ENCODE measurements around the gene PROZ. TPM values are rescaled to one million over a fixed set of nuclear protein-coding genes. Genes with fewer than 3 reads are reported as not detected.

PROZ gene
- total RNA-seq, 1 donor from 2014 or later, result not detected

DNA sequence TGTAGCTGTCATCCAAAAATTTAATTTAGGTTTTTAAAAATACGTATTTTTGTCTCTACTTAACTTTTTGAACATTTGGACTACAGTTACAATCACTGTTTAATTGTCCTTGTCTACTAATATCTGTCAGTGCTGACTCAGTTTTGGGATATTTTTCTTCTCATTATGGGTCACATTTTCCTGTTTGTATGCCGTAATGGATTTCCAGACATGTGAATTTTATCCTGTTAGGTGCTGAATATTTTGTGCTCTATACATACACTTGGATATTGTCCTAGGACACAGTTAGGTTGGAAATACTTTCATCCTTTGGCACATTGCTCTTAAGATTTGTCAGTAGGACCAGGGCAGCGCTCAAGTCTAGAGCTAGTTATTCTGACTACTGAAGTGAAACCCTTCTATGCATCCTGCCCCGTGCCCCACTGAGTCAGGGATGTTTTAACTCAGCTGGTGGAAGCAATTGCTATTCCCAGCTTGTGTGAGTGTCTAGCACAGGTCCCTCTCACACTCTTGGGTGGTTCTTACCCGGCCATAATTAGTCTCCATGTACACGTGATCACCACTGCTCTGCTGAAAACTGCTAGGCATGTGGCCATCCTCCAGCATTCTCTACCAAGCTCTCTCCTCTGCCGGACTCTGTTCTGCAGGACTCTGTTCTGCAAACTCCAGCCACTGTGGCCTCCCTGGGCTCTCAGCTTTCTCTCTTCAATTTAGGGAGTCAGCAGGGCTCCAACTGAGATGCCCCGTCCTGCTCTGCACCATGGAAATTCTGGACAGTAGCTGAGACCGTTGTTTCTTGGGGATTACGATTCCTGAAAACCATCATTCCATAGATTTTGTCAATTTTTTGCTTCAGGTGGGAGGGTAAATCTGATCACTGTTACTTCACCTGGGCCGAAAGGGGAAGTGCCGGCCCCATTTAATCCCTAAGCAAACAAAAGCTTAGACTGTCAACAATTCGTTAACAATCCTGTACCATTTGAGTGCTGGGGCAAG, 11.1 kb downstream of the PROZ start:
- Mint-ChIP-seq H3K4me3 (peak overlapping the region; percentile 27), H3K9me3 (no peaks in the 10 kb centered on the region), H3K27me3 (peaks cover 2% of the 10 kb centered on the region), H3K36me3 (peaks cover 20% of the 10 kb centered on the region), H3K27ac (no peak overlapping the region), H3K4me1 (ENCODE audit: unreplicated experiment) (peaks cover 3% of the 10 kb centered on the region)
- DNase-seq (ENCODE audit: extremely low spot score, unreplicated experiment), result no peak
- TF ChIP-seq, protein P1, sequence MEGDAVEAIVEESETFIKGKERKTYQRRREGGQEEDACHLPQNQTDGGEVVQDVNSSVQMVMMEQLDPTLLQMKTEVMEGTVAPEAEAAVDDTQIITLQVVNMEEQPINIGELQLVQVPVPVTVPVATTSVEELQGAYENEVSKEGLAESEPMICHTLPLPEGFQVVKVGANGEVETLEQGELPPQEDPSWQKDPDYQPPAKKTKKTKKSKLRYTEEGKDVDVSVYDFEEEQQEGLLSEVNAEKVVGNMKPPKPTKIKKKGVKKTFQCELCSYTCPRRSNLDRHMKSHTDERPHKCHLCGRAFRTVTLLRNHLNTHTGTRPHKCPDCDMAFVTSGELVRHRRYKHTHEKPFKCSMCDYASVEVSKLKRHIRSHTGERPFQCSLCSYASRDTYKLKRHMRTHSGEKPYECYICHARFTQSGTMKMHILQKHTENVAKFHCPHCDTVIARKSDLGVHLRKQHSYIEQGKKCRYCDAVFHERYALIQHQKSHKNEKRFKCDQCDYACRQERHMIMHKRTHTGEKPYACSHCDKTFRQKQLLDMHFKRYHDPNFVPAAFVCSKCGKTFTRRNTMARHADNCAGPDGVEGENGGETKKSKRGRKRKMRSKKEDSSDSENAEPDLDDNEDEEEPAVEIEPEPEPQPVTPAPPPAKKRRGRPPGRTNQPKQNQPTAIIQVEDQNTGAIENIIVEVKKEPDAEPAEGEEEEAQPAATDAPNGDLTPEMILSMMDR (conservative IDR thresholded peaks at IDR 0.05), result no peak

DNA sequence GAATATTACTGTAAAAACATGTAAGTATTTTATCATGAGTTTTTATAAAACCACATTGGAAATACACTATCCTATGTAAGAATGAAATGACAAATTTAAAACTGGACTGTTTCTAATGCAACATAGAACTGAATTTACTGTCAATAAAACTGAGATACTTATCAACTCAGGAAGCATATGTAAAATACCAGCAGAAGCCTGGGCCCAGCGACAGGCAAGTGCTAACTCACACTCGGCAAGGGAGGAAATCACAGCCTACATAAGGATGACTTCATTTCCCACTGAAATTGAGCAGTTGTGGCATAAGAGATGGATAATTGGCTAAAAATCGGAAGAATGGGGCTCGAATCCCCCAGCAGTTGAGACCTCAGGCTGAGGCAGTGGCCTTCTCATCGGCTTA, 12.1 kb downstream of the PROZ start:
- DNase-seq (ENCODE audit: extremely low spot score, unreplicated experiment), result no peak
- Mint-ChIP-seq H3K4me3 (no peak overlapping the region), H3K9me3 (no peaks in the 10 kb centered on the region), H3K27me3 (no peaks in the 10 kb centered on the region), H3K27ac (no peak overlapping the region), H3K4me1 (ENCODE audit: unreplicated experiment) (peaks cover 3% of the 10 kb centered on the region), H3K36me3 (peaks cover 25% of the 10 kb centered on the region)
- TF ChIP-seq, protein P1 (conservative IDR thresholded peaks at IDR 0.05), result no peak

DNA sequence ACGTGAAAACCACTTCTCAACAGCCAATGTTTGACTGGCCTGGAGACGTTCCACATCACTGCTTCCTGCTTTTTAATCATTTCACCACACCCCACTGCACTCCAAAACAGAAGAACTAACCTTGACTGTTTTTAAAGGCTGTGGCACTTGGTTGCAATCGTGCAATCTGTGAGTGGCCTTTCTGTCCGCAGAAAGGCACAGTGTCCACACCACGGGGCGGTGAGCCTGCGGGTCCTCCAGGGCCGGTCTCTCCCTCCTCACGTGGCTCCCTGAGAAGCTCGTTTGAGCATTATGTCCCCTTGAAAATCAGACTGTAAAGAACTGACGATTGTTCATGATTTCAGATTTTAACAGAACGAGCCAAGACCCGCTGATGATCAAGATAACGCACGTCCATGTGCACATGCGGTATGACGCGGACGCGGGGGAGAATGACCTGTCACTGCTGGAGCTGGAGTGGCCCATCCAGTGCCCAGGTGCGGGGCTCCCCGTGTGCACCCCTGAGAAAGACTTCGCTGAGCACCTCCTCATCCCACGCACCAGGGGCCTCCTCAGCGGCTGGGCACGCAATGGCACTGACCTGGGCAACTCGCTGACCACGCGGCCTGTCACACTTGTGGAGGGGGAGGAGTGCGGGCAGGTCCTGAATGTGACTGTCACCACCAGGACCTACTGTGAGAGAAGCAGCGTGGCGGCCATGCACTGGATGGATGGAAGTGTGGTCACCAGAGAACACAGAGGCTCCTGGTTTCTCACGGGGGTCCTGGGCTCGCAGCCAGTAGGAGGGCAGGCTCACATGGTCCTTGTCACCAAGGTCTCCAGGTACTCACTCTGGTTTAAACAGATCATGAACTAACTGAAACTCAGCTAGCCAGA, 13.0 kb downstream of the PROZ start:
- Mint-ChIP-seq H3K9me3 (no peaks in the 10 kb centered on the region), H3K4me1 (ENCODE audit: unreplicated experiment) (peaks cover 3% of the 10 kb centered on the region), H3K27ac (no peak overlapping the region), H3K4me3 (no peak overlapping the region), H3K27me3 (no peaks in the 10 kb centered on the region), H3K36me3 (peaks cover 31% of the 10 kb centered on the region)
- DNase-seq (ENCODE audit: extremely low spot score, unreplicated experiment), result no peak
- TF ChIP-seq, protein P1 (conservative IDR thresholded peaks at IDR 0.05), result no peak

DNA sequence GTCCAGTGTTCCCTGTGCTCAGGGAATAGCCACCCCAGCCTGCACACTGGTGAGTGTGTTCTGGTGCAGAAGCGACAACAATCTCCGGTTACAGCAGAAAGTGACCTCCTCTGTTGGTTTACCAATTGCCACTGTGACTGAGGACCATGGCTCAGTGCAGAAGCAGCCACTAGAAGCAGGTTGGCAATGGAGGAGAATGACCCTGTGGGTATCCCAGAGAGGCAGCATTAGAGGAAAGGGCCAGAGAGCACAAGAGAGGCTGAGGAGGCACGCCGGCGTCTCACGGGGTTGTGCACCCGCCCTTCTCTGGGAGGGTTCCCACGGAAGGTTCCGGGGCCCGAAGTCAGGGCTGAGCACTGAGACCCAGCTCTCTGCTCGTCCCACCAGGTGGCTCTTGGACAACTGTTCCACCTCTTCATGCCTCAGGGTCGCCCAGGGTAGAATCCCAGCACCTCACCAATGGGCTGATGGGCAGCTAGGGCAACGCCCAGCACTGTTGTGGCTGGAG, 14.0 kb downstream of the PROZ start:
- DNase-seq (ENCODE audit: extremely low spot score, unreplicated experiment), result no peak
- H3K4me1 Mint-ChIP-seq (ENCODE audit: unreplicated experiment), result peaks cover 3% of the 10 kb centered on the region
- H3K27me3 Mint-ChIP-seq, result no peaks in the 10 kb centered on the region
- H3K36me3 Mint-ChIP-seq, result peaks cover 32% of the 10 kb centered on the region
- H3K4me3 Mint-ChIP-seq, result no peak overlapping the region
- H3K27ac Mint-ChIP-seq, result no peak overlapping the region
- TF ChIP-seq, protein P1 (conservative IDR thresholded peaks at IDR 0.05), result no peak
- H3K9me3 Mint-ChIP-seq, result no peaks in the 10 kb centered on the region

DNA sequence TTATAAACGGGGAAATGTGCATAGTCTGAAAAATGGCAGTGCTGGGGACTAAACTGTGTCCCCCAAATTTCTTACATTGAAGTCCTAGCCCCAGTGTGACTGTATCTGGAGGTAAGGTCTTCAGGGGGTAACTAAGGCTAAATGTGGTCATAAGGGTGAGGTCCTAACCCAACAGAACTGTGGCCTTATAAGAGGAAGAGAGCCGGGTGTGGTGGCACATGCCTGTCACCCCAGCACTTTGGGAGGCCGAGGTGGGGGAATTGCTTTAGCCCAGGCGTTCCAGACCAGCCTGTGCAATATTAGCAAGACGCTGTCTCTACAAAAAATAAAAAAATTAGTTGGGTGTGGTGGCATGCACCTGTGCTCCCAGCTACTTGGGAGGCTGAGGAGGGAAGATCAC, 17.8 kb downstream of the PROZ start:
- Mint-ChIP-seq H3K4me3 (no peak overlapping the region), H3K9me3 (no peaks in the 10 kb centered on the region), H3K27ac (peak overlapping the region; percentile 85), H3K27me3 (no peaks in the 10 kb centered on the region), H3K36me3 (peaks cover 37% of the 10 kb centered on the region), H3K4me1 (ENCODE audit: unreplicated experiment) (no peaks in the 10 kb centered on the region)
- TF ChIP-seq, protein P1 (conservative IDR thresholded peaks at IDR 0.05), result no peak
- no peak for DNase-seq (ENCODE audit: extremely low spot score, unreplicated experiment)
